ENCODE data around the gene NKX1-2. TPM values are rescaled to one million over a fixed set of nuclear protein-coding genes. Genes with fewer than 3 reads are reported as not detected.

NKX1-2 gene
- total RNA-seq, 1 experiment from 2014 or later = 57.7 TPM

- TF ChIP-seq RELA (CRISPR knock-in tag; IDR thresholded peaks at IDR 0.05; ENCODE audit: borderline replicate concordance) = no peak
- TF ChIP-seq ZNF671 (CRISPR knock-in tag; IDR thresholded peaks at IDR 0.05) = no peak
- no peak for TF ChIP-seq JUN (CRISPR knock-in tag; IDR thresholded peaks at IDR 0.05)
Measured at GRCh38 chr10:124409696-124410095, 40.1 kb downstream of the NKX1-2 start (continued).

- DNase-seq (ENCODE audit: low spot score) (no peak), ATAC-seq (no peak)
- Mint-ChIP-seq H3K36me3 (peaks cover 48% of the 10 kb centered on the region), H3K4me1 (peaks cover 6% of the 10 kb centered on the region), H3K27ac (no peak overlapping the region), H3K4me3 (no peak overlapping the region), H3K27me3 (ENCODE audit: low read depth) (no peaks in the 10 kb centered on the region), H3K9me3 (no peaks in the 10 kb centered on the region)
- CTCF ChIA-PET = no interaction called here
- POLR2A ChIA-PET = no interaction called here
- TF ChIP-seq IRF2 (CRISPR knock-in tag; IDR thresholded peaks at IDR 0.05; ENCODE audit: borderline replicate concordance, low read depth) = no peak
- no peak for TF ChIP-seq ZNF671 (CRISPR knock-in tag; IDR thresholded peaks at IDR 0.05)
- TF ChIP-seq E2F4 (CRISPR knock-in tag; IDR thresholded peaks at IDR 0.05; ENCODE audit: borderline replicate concordance, low read depth) = no peak
- no peak for TF ChIP-seq ATF3 (CRISPR knock-in tag; conservative IDR thresholded peaks at IDR 0.05)
- TF ChIP-seq HMGXB4 (CRISPR knock-in tag; IDR thresholded peaks at IDR 0.05) = no peak
- no peak for TF ChIP-seq PREB (CRISPR knock-in tag; IDR thresholded peaks at IDR 0.05; ENCODE audit: borderline replicate concordance)
- TF ChIP-seq PRDM15 (CRISPR knock-in tag; IDR thresholded peaks at IDR 0.05) = no peak
- no peak for TF ChIP-seq OVOL2 (CRISPR knock-in tag; IDR thresholded peaks at IDR 0.05; ENCODE audit: borderline replicate concordance)
- TF ChIP-seq NFATC4 (CRISPR knock-in tag; IDR thresholded peaks at IDR 0.05) = no peak
- no peak for TF ChIP-seq USF1 (CRISPR knock-in tag; IDR thresholded peaks at IDR 0.05)
- no peak for TF ChIP-seq ZNF121 (CRISPR knock-in tag; IDR thresholded peaks at IDR 0.05)
- TF ChIP-seq AFF4 (CRISPR knock-in tag; IDR thresholded peaks at IDR 0.05; ENCODE audit: borderline replicate concordance) = no peak
- TF ChIP-seq FOXJ3 (CRISPR knock-in tag; IDR thresholded peaks at IDR 0.05; ENCODE audit: borderline replicate concordance) = no peak
- TF ChIP-seq KAT7 (CRISPR knock-in tag; IDR thresholded peaks at IDR 0.05; ENCODE audit: borderline replicate concordance) = no peak
- no peak for TF ChIP-seq ATF6 (CRISPR knock-in tag; IDR thresholded peaks at IDR 0.05)
- TF ChIP-seq USF2 (CRISPR knock-in tag; IDR thresholded peaks at IDR 0.05) = no peak
Measured at GRCh38 chr10:124408357-124408756, 41.5 kb downstream of the NKX1-2 start.
